HG02610 (cell line): Measurements from ENCODE around the gene PPP1R37.
"Not testable (repeated sequence)": the region's sequence is repeated elsewhere in the genome, so short reads cannot be mapped to it uniquely, and the experiment has no call there.

ENCODE experiments used
- ATAC-seq: cut with Tn5 transposase; IDR thresholded peaks from one replicate; pipeline ENCODE4 v1.9.1; 2021; ENCODE audit warnings: mild to moderate bottlenecking, moderate library complexity; ENCODE audit not compliant: unreplicated experiment

PPP1R37 gene

GRCh38 chr19:45094707-45095106 lies 1.7 kb downstream of the PPP1R37 start:
- ATAC-seq = no peak

GRCh38 chr19:45095496-45096413 lies 2.8 kb downstream of the PPP1R37 start:
- no peak for ATAC-seq

GRCh38 chr19:45096700-45097099 lies 3.7 kb downstream of the PPP1R37 start:
- no peak for ATAC-seq

- no peak for ATAC-seq
These were observed 4.4 kb downstream of the PPP1R37 start for GRCh38 chr19:45097450-45097775.

- no peak for ATAC-seq
These were observed 5.0 kb downstream of the PPP1R37 start for GRCh38 chr19:45097776-45098520.

- no peak for ATAC-seq
These were observed 5.8 kb downstream of the PPP1R37 start for GRCh38 chr19:45098521-45099466.

- no peak for ATAC-seq
These were observed 6.7 kb downstream of the PPP1R37 start for GRCh38 chr19:45099467-45100191.

- ATAC-seq = no peak
These were observed 7.2 kb downstream of the PPP1R37 start for GRCh38 chr19:45100201-45100600.

GRCh38 chr19:45100846-45101252 lies 7.9 kb downstream of the PPP1R37 start:
- ATAC-seq = no peak

GRCh38 chr19:45101806-45102205 lies 8.8 kb downstream of the PPP1R37 start:
- no peak for ATAC-seq

GRCh38 chr19:45102481-45102880 lies 9.5 kb downstream of the PPP1R37 start:
- ATAC-seq = no peak

GRCh38 chr19:45103156-45103507 lies 10.2 kb downstream of the PPP1R37 start:
- no peak for ATAC-seq

- ATAC-seq = no peak
These were observed 10.7 kb downstream of the PPP1R37 start for GRCh38 chr19:45103508-45104319.

GRCh38 chr19:45104658-45105349 lies 11.8 kb downstream of the PPP1R37 start:
- no peak for ATAC-seq

- not testable (repeated sequence) for ATAC-seq
These were observed 13.4 kb downstream of the PPP1R37 start for GRCh38 chr19:45106363-45106762.

- no peak for ATAC-seq
These were observed 14.7 kb downstream of the PPP1R37 start for GRCh38 chr19:45107621-45108150.

GRCh38 chr19:45110851-45111266 lies 17.9 kb downstream of the PPP1R37 start:
- no peak for ATAC-seq

GRCh38 chr19:45112111-45112827 lies 19.3 kb downstream of the PPP1R37 start:
- no peak for ATAC-seq
